HEK293 (cell line): ENCODE data around the gene LSG1.

Experiments
- CTCF ChIA-PET: fragments of 350-600 bp; formaldehyde crosslinking; extraction: SDS; loops from one replicate; lab custom pipeline; 2021; ENCODE audit warnings: antibody characterized with exemption; lab: Yijun Ruan, JAX
- POLR2A ChIA-PET: fragments of 300-600 bp; formaldehyde crosslinking; extraction: SDS; loops from one replicate; lab custom pipeline; 2020; ENCODE audit warnings: antibody characterized with exemption, inconsistent platforms; lab: Yijun Ruan, JAX
- H3K27ac ChIP-seq: fragments of 200-500 bp; sonication (Bioruptor generic); 2 replicates; pipeline ENCODE4 v1.5.1; 2014; ENCODE audit warnings: low read depth, low read length, control low read depth, inconsistent platforms; ENCODE audit errors: extremely low read depth
- H3K36me3 ChIP-seq, 2 experiments: fragments of 200-500 bp in 1 of 2; sonication (Bioruptor generic) in 1 of 2; 1 replicate in 1 of 2; 2 replicates in 1 of 2; pipeline ENCODE4 v1.5.1; 2014 to 2017; ENCODE audit warnings: inconsistent platforms in 2 of 2, low read length in 2 of 2; ENCODE audit not compliant: control insufficient read depth in 2 of 2, insufficient read depth in 1 of 2
- H3K4me1 ChIP-seq: fragments of 200-500 bp; sonication (Bioruptor generic); 2 replicates; pipeline ENCODE4 v1.5.1; 2014; ENCODE audit warnings: mild to moderate bottlenecking, low read length, inconsistent platforms; ENCODE audit not compliant: control insufficient read depth, insufficient read depth
- H3K4me3 ChIP-seq: 2 replicates; pipeline ENCODE4 v1.5.1; 2011; ENCODE audit warnings: low read depth, mild to moderate bottlenecking, control low read depth, low read length, moderate library complexity
- H3K9me3 ChIP-seq: fragments of 200-500 bp; sonication (Bioruptor generic); 2 replicates; pipeline ENCODE4 v1.5.1; 2014; ENCODE audit warnings: low read depth, low read length, inconsistent platforms; ENCODE audit not compliant: control insufficient read depth, insufficient read depth
- BCL11A ChIP-seq: fragments of 450-650 bp; formaldehyde crosslinking; IDR thresholded peaks from 2 replicates; pipeline ENCODE4 v1.5.1; 2016; ENCODE audit warnings: low read depth, missing biosample characterization, missing genetic modification characterization
- HIC1 ChIP-seq: fragments of 450-650 bp; formaldehyde crosslinking; IDR thresholded peaks from 2 replicates; pipeline ENCODE4 v1.5.1; 2016; ENCODE audit warnings: missing biosample characterization, missing genetic modification characterization
- ZNF174 ChIP-seq: fragments of 450-650 bp; formaldehyde crosslinking; IDR thresholded peaks from 2 replicates; pipeline ENCODE4 v1.5.0; 2017; ENCODE audit warnings: missing biosample characterization, mild to moderate bottlenecking, missing genetic modification characterization
- ZNF24 ChIP-seq: fragments of 450-650 bp; formaldehyde crosslinking; IDR thresholded peaks from 2 replicates; pipeline ENCODE4 v1.5.1; 2016; ENCODE audit warnings: missing biosample characterization, missing genetic modification characterization
- ZNF404 ChIP-seq: fragments of 450-650 bp; formaldehyde crosslinking; IDR thresholded peaks from 2 replicates; pipeline ENCODE4 v1.5.1; 2017; ENCODE audit warnings: missing biosample characterization, missing genetic modification characterization
- ZNF423 ChIP-seq: fragments of 450-650 bp; formaldehyde crosslinking; IDR thresholded peaks from 2 replicates; pipeline ENCODE4 v1.5.1; 2016; ENCODE audit warnings: missing biosample characterization, missing genetic modification characterization
- ZNF518A ChIP-seq: fragments of 450-650 bp; formaldehyde crosslinking; conservative IDR thresholded peaks from 2 replicates; pipeline ENCODE4 v1.5.1; 2016; ENCODE audit warnings: low read depth, missing biosample characterization, missing genetic modification characterization
- ZNF621 ChIP-seq: fragments of 450-650 bp; formaldehyde crosslinking; IDR thresholded peaks from 2 replicates; pipeline ENCODE4 v1.5.1; 2017; ENCODE audit warnings: missing biosample characterization, missing genetic modification characterization
- ZNF623 ChIP-seq: fragments of 450-650 bp; formaldehyde crosslinking; IDR thresholded peaks from 2 replicates; pipeline ENCODE4 v1.5.1; 2016; ENCODE audit warnings: missing biosample characterization, missing genetic modification characterization
- ZNF768 ChIP-seq: fragments of 450-650 bp; formaldehyde crosslinking; IDR thresholded peaks from 2 replicates; pipeline ENCODE4 v1.5.1; 2018; ENCODE audit warnings: missing biosample characterization, mild to moderate bottlenecking, missing genetic modification characterization
- ZNF785 ChIP-seq: fragments of 450-650 bp; formaldehyde crosslinking; IDR thresholded peaks from 2 replicates; pipeline ENCODE4 v1.5.1; 2016; ENCODE audit warnings: missing biosample characterization, missing genetic modification characterization
- TF ChIP-seq, protein P1 (sequence below): fragments of 450-650 bp; formaldehyde crosslinking; IDR thresholded peaks from 2 replicates; pipeline ENCODE4 v1.5.1; 2016; ENCODE audit warnings: missing biosample characterization, missing genetic modification characterization, low read depth
- TF ChIP-seq, protein P2 (sequence below): fragments of 450-650 bp; formaldehyde crosslinking; IDR thresholded peaks from 2 replicates; pipeline ENCODE4 v1.5.1; 2016; ENCODE audit warnings: missing biosample characterization, missing genetic modification characterization, low read depth
- TF ChIP-seq, protein P3 (sequence below): fragments of 450-650 bp; formaldehyde crosslinking; IDR thresholded peaks from 2 replicates; pipeline ENCODE4 v1.5.1; 2016; ENCODE audit warnings: missing biosample characterization, missing genetic modification characterization
- TF ChIP-seq, protein P4 (sequence below): fragments of 450-650 bp; formaldehyde crosslinking; IDR thresholded peaks from 2 replicates; pipeline ENCODE4 v1.5.1; 2016; ENCODE audit warnings: missing biosample characterization, missing genetic modification characterization

The LSG1 gene

GRCh38 chr3:194615226-194615625, 56.8 kb downstream of the LSG1 start:
- Histone ChIP-seq H3K4me1 (no peaks in the 10 kb centered on the region), H3K4me3 (no peak overlapping the region), H3K27ac (no peak overlapping the region), H3K36me3 (peaks cover 0 to 9% of the 10 kb centered on the region in 2 experiments; a peak in 2 of 3 replicates), H3K9me3 (no peaks in the 10 kb centered on the region)
- POLR2A ChIA-PET = no interaction called here
- CTCF ChIA-PET = interaction anchor here (0.9 to 1.5 kb wide), 2 partner anchors 19 to 21 kb away, joined by 3 to 4 read pairs; no protein-coding TSS in a partner anchor
- TF ChIP-seq ZNF785 (tag by site-specific recombination) (no peak), ZNF768 (tag by site-specific recombination) (no peak), ZNF24 (tag by site-specific recombination) (no peak)
- TF ChIP-seq, protein P1, sequence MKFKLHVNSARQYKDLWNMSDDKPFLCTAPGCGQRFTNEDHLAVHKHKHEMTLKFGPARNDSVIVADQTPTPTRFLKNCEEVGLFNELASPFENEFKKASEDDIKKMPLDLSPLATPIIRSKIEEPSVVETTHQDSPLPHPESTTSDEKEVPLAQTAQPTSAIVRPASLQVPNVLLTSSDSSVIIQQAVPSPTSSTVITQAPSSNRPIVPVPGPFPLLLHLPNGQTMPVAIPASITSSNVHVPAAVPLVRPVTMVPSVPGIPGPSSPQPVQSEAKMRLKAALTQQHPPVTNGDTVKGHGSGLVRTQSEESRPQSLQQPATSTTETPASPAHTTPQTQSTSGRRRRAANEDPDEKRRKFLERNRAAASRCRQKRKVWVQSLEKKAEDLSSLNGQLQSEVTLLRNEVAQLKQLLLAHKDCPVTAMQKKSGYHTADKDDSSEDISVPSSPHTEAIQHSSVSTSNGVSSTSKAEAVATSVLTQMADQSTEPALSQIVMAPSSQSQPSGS = no peak

DNA sequence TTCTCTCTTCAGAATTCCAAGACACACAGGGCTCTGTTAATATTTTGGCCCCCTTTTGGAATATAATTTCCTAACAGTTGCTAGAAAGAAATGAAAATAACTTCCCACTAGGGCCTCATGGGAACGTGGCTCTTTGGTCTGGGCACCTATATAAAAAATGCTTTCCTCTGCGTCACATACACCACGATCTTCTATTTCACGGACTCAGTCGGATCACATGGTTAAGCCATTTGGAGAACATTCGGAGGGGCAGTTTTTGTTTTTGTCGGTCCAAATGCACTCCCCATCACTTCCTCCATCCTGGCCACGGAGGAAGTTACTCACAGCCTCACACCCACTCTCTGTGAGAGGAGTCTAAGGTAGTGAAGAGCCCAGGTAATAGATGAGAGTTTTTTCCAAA, 59.8 kb downstream of the LSG1 start:
- peaks cover 0 to 7% of the 10 kb centered on the region in 2 experiments; a peak in 2 of 3 replicates for H3K36me3 ChIP-seq
- no peak overlapping the region for H3K27ac ChIP-seq
- H3K4me3 ChIP-seq = no peak overlapping the region
- TF ChIP-seq, protein P2, sequence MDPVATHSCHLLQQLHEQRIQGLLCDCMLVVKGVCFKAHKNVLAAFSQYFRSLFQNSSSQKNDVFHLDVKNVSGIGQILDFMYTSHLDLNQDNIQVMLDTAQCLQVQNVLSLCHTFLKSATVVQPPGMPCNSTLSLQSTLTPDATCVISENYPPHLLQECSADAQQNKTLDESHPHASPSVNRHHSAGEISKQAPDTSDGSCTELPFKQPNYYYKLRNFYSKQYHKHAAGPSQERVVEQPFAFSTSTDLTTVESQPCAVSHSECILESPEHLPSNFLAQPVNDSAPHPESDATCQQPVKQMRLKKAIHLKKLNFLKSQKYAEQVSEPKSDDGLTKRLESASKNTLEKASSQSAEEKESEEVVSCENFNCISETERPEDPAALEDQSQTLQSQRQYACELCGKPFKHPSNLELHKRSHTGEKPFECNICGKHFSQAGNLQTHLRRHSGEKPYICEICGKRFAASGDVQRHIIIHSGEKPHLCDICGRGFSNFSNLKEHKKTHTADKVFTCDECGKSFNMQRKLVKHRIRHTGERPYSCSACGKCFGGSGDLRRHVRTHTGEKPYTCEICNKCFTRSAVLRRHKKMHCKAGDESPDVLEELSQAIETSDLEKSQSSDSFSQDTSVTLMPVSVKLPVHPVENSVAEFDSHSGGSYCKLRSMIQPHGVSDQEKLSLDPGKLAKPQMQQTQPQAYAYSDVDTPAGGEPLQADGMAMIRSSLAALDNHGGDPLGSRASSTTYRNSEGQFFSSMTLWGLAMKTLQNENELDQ = no peak
- H3K9me3 ChIP-seq = no peaks in the 10 kb centered on the region
- POLR2A ChIA-PET = no interaction called here
- CTCF ChIA-PET = no interaction called here
- H3K4me1 ChIP-seq = no peaks in the 10 kb centered on the region

DNA sequence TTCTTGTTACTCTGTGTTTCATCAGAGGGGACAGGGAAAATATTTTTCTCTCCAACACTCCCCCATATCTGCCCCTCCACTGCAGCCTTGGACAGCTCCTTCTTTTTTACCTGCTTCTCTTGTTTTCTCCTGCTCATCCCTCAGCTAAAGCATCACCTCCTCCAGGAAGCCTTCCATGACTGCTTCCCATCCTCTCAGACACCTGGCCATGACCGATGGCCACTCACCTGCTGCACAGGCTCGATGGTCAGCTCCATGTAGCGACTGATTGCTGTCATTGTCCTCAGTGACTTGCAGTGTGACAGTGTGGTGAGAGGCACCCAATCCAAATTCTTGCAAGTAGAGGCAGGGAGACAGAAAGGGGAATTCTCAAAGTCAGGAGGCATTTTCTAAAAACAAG, 61.3 kb downstream of the LSG1 start:
- Histone ChIP-seq H3K4me1 (no peaks in the 10 kb centered on the region), H3K9me3 (no peaks in the 10 kb centered on the region), H3K4me3 (no peak overlapping the region), H3K36me3 (peaks cover 0 to 5% of the 10 kb centered on the region in 2 experiments; a peak in 1 of 3 replicates), H3K27ac (no peak overlapping the region)
- ChIA-PET CTCF (interaction anchor here (0.6 to 0.7 kb wide), 2 partner anchors 136 to 141 kb away, joined by 3 to 4 read pairs; no protein-coding TSS in a partner anchor), POLR2A (no interaction called here)
- no peak for TF ChIP-seq ZNF621 (tag by site-specific recombination)
- TF ChIP-seq, protein P3, sequence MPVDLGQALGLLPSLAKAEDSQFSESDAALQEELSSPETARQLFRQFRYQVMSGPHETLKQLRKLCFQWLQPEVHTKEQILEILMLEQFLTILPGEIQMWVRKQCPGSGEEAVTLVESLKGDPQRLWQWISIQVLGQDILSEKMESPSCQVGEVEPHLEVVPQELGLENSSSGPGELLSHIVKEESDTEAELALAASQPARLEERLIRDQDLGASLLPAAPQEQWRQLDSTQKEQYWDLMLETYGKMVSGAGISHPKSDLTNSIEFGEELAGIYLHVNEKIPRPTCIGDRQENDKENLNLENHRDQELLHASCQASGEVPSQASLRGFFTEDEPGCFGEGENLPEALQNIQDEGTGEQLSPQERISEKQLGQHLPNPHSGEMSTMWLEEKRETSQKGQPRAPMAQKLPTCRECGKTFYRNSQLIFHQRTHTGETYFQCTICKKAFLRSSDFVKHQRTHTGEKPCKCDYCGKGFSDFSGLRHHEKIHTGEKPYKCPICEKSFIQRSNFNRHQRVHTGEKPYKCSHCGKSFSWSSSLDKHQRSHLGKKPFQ (tag by site-specific recombination) = no peak
- TF ChIP-seq, protein P4, sequence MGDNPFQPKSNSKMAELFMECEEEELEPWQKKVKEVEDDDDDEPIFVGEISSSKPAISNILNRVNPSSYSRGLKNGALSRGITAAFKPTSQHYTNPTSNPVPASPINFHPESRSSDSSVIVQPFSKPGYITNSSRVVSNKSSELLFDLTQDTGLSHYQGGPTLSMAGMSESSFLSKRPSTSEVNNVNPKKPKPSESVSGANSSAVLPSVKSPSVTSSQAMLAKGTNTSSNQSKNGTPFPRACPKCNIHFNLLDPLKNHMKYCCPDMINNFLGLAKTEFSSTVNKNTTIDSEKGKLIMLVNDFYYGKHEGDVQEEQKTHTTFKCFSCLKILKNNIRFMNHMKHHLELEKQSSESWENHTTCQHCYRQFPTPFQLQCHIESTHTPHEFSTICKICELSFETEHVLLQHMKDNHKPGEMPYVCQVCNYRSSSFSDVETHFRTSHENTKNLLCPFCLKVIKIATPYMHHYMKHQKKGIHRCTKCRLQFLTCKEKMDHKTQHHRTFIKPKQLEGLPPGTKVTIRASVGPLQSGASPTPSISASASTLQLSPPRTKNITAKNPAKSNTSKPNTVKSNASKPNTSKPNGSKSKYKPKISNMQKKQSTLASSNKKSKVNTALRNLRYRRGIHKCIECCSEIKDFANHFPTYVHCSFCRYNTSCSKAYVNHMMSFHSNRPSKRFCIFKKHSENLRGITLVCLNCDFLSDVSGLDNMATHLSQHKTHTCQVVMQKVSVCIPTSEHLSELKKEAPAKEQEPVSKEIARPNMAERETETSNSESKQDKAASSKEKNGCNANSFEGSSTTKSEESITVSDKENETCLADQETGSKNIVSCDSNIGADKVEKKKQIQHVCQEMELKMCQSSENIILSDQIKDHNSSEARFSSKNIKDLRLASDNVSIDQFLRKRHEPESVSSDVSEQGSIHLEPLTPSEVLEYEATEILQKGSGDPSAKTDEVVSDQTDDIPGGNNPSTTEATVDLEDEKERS (tag by site-specific recombination) = no peak
- TF ChIP-seq ZNF623 (tag by site-specific recombination) = no peak
- no peak for TF ChIP-seq ZNF423
- no peak for TF ChIP-seq ZNF404 (tag by site-specific recombination)
- TF ChIP-seq ZNF518A (tag by site-specific recombination) = no peak
- TF ChIP-seq HIC1 (tag by site-specific recombination) = no peak
- no peak for TF ChIP-seq ZNF174 (tag by site-specific recombination)
- TF ChIP-seq BCL11A = no peak
